VCaP (cell line): ENCODE measurements around the gene NDUFV2.

ENCODE experiments used
- H3K27ac ChIP-seq: fragments of 450-650 bp; 2 replicates; pipeline ENCODE4 v1.5.1; 2017
- TF ChIP-seq, protein P1 (sequence below): fragments of 450-650 bp; conservative IDR thresholded peaks from 2 replicates; pipeline ENCODE4 v1.5.1; 2017; ENCODE audit warnings: mild to moderate bottlenecking, moderate library complexity

Gene NDUFV2

DNA sequence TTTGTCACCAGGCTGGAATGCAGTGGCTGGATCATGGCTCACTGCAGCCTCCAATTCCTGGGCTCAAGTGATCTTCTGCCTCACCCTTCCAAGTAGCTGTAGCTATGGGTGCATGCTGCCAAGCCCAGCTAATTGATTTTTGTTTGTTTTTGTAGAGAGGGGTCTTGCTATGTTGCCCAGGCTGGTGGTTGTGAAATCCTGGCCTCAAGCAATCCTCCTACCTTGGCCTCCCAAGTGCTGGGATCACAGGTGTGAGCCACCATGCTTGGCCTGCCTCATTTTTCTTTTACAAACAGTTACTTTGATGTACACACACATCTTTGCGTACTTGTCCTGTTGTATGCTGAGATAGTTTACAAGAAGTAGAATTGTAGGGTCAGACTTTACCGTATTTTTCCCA, 21.0 kb downstream of the NDUFV2 start:
- no peak overlapping the region for H3K27ac ChIP-seq
- TF ChIP-seq, protein P1, sequence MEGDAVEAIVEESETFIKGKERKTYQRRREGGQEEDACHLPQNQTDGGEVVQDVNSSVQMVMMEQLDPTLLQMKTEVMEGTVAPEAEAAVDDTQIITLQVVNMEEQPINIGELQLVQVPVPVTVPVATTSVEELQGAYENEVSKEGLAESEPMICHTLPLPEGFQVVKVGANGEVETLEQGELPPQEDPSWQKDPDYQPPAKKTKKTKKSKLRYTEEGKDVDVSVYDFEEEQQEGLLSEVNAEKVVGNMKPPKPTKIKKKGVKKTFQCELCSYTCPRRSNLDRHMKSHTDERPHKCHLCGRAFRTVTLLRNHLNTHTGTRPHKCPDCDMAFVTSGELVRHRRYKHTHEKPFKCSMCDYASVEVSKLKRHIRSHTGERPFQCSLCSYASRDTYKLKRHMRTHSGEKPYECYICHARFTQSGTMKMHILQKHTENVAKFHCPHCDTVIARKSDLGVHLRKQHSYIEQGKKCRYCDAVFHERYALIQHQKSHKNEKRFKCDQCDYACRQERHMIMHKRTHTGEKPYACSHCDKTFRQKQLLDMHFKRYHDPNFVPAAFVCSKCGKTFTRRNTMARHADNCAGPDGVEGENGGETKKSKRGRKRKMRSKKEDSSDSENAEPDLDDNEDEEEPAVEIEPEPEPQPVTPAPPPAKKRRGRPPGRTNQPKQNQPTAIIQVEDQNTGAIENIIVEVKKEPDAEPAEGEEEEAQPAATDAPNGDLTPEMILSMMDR = no peak

DNA sequence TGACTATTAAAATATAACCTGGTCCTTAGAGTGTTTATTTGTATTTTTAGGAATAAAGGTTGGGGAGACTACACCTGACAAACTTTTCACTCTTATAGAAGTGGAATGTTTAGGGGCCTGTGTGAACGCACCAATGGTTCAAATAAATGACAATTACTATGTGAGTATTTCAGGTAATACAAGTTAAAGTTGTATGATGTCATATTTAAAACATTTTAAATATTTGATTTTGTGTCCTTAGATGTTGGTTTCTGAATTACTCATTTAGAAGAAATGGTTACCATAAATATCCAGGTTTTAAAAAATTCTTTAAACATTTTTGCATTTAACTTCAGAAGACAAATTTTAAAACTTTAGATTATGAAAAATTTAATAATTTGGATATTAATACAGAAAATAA, 22.3 kb downstream of the NDUFV2 start:
- TF ChIP-seq, protein P1 = no peak
- no peak overlapping the region for H3K27ac ChIP-seq

DNA sequence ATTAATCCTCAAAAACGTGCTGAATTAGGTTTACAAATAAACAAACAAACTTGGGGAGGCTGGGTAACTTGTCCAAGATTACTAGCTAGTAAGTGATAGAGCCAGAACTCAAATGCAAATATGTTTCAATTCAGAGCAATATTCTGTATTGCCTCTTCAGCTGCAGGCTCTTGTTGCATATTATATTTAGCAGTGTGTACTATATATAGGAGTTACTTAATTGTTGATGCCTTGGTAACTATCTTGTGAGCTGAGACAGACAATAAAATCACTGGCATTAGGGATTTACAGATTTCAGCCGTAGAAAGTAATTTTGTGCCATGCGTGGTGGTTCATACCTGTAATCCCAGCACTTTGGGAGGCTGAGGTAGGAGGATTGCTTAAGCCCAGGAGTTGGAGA, 23.8 kb downstream of the NDUFV2 start:
- no peak overlapping the region for H3K27ac ChIP-seq
- TF ChIP-seq, protein P1 = no peak

DNA sequence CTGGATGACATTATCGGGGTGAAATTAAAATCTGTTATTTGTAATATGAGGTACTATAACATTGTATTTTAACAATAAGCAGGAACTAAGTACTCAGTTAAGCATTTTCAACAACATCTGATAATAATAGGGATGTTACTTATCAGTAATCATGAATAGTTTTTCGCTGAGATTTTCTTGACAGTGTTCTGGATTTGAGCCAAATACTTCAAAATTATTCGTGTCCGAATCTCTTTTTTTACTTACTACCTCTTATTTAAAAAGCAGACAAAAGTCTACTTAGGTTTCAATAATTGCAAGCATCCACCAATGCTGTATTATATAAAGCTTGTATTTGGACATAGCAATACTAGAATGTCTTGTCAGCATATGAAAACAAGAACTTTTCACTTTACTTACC, 27.7 kb downstream of the NDUFV2 start:
- TF ChIP-seq, protein P1 = no peak
- H3K27ac ChIP-seq = no peak overlapping the region; the same call in 1 of the 2 replicates

DNA sequence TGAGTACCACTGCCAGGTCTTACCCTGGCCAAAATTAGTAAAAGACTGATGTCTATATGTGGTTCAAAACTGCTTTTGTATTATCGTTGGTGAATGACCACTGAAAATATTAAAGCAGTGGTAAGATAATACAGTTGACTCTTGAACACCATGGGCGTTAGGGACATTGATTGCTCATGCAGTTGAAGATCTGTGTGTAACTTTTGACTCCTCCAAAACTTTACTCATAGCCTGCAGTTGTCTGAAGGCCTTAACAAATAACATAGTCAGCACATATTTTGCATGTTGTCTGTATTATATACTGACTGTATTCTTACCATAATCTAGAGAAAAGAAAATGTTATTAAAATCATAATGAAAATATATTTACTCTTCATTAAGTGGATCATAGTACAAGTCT, 28.3 kb downstream of the NDUFV2 start:
- TF ChIP-seq, protein P1 = no peak

DNA sequence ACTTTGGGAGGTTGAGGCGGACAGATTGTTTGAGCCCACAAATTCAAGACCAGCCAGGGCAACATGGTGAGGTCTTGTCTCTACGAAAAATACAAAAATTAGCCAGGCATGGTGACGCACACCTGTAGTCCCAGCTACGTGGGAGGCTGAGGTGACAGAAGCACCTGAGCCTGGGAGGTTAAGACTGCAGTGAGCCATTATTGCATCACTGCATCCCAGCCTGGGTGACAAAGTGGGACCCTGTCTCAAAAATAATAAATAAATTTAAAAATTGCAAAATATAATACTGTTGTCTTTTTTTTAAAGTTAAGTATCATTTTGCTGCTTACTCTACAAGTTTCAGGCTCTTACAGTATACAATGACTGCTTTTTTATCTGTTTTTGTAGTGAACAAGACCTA, 30.1 kb downstream of the NDUFV2 start:
- H3K27ac ChIP-seq = peak overlapping the region; percentile 92
- TF ChIP-seq, protein P1 = no peak

More for the DNA sequence above, 28.3 kb downstream of the NDUFV2 start:
- peak overlapping the region; percentile 92; the same call in 1 of the 2 replicates for H3K27ac ChIP-seq

DNA sequence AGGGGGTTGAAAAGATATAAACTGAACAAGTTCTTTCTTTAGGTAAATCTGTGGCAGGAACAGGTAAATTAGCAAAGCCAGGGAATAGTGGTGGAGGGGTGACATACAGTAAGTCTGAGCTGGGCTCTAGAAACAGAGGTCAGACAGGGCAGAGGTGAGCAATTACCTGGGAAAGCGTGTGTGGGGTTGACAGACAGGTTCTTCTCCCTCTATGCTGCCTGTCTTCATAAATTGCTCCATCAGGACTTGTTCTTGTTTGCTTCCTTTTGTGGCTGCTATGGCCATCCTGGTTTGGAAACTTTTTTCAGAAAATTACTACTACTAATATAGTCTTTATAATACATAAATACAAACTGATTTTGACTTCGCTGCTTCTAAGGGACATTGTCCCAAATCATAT, 30.7 kb downstream of the NDUFV2 start:
- TF ChIP-seq, protein P1 = no peak
- H3K27ac ChIP-seq = peak overlapping the region; percentile 92
